ENCODE data around the gene LAPTM5.

DNA sequence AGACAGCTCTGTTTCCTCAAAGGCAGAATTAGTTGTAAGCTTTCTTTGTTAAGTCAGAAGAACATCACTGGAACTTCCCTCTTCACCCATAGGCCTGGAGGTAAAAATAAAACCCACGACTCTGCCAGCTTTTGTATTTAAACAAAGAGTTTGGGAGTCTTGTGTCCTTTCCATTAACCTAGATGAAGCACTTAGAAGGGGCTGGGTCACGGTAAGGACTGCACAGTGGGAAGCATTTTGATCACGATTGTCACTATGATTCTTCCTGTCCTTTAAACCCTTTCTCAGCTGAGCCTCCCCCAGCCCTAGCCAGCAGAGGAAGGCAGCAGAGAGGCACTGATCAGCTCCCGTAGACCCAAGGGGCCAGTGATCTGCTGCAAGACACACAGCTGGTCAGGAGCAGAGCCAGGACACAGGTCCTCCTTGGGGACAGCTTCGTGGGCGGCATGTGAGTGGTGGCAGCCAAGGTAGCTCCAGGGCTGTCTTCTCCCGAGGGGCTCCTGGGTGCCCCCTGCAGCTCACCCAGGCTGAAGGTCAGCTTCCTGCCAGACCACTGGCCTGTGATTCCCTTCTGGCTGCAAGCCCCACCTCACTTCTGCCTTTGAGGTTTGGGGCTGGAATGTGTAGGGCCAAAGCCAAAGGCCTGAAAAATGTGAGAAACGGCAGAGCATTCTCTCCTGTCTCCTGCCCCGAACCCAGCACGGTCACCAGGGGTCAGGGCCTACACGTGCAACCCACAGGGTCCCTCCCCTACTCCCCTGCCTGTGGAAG lies 4.0 kb upstream of the LAPTM5 start:
- TF ChIP-seq POLR2AphosphoS5 (IDR thresholded peaks at IDR 0.05; ENCODE audit: low read depth, low read length), result no peak
- no peak for TF ChIP-seq FOXP2 (optimal IDR thresholded peaks at IDR 0.05; ENCODE audit: borderline replicate concordance, extremely low read depth, extremely low read length, insufficient read depth)
- TF ChIP-seq, protein P1, sequence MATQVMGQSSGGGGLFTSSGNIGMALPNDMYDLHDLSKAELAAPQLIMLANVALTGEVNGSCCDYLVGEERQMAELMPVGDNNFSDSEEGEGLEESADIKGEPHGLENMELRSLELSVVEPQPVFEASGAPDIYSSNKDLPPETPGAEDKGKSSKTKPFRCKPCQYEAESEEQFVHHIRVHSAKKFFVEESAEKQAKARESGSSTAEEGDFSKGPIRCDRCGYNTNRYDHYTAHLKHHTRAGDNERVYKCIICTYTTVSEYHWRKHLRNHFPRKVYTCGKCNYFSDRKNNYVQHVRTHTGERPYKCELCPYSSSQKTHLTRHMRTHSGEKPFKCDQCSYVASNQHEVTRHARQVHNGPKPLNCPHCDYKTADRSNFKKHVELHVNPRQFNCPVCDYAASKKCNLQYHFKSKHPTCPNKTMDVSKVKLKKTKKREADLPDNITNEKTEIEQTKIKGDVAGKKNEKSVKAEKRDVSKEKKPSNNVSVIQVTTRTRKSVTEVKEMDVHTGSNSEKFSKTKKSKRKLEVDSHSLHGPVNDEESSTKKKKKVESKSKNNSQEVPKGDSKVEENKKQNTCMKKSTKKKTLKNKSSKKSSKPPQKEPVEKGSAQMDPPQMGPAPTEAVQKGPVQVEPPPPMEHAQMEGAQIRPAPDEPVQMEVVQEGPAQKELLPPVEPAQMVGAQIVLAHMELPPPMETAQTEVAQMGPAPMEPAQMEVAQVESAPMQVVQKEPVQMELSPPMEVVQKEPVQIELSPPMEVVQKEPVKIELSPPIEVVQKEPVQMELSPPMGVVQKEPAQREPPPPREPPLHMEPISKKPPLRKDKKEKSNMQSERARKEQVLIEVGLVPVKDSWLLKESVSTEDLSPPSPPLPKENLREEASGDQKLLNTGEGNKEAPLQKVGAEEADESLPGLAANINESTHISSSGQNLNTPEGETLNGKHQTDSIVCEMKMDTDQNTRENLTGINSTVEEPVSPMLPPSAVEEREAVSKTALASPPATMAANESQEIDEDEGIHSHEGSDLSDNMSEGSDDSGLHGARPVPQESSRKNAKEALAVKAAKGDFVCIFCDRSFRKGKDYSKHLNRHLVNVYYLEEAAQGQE (IDR thresholded peaks at IDR 0.05; ENCODE audit: insufficient read depth in 1 of 2, low read depth in 2 of 2, low read length in 2 of 2), result no peak
